ENCODE data around the gene PPP3CA. TPM values are rescaled to one million over a fixed set of nuclear protein-coding genes. Genes with fewer than 3 reads are reported as not detected.

The PPP3CA gene
- total and polyA plus RNA-seq, 9 donors, result 19.4 to 47.9 (median 37.9) TPM

GRCh38 chr4:101355246-101355645 is 7.9 kb upstream of the PPP3CA start:
- no peak for DNase-seq
- WGBS, 3 donors, result 82 to 85% (median 83%) methylated on average over 3 of the region's 3 CpGs
- no peak overlapping the region for H3K27ac ChIP-seq
- H3K36me3 ChIP-seq, result no peaks in the 10 kb centered on the region
- H3K9me3 ChIP-seq, result no peaks in the 10 kb centered on the region
- no peak overlapping the region for H3K4me3 ChIP-seq
- H3K4me1 ChIP-seq (ENCODE audit: insufficient read depth), result peaks cover 10% of the 10 kb centered on the region
- H3K27me3 ChIP-seq, result no peaks in the 10 kb centered on the region
- intact Hi-C loops (cut with DNase I), result no loop called here
- TF ChIP-seq POLR2A (IDR thresholded peaks at IDR 0.05) (no peak), CTCF (IDR thresholded peaks at IDR 0.05) (no peak), EP300 (IDR thresholded peaks at IDR 0.05) (no peak)

GRCh38 chr4:101349801-101350064 is 2.4 kb upstream of the PPP3CA start:
- no peak for DNase-seq
- TF ChIP-seq POLR2A (IDR thresholded peaks at IDR 0.05), result no peak
- TF ChIP-seq CTCF (IDR thresholded peaks at IDR 0.05), result no peak
- TF ChIP-seq EP300 (IDR thresholded peaks at IDR 0.05), result no peak
- no peaks in the 10 kb centered on the region for H3K9me3 ChIP-seq
- no peak overlapping the region for H3K4me3 ChIP-seq
- no peak overlapping the region for H3K27ac ChIP-seq
- H3K4me1 ChIP-seq (ENCODE audit: insufficient read depth), result peaks cover 4% of the 10 kb centered on the region
- H3K27me3 ChIP-seq, result no peaks in the 10 kb centered on the region
- intact Hi-C loops (cut with DNase I), result loop anchor here in 2 of 4 donors (5.0 to 10.0 kb wide), 2 partner anchors 155 to 157 kb away; no protein-coding TSS in a partner anchor
- no peaks in the 10 kb centered on the region for H3K36me3 ChIP-seq
- WGBS, 3 donors, result 88 to 90% (median 90%) methylated on average over 2 of the region's 2 CpGs

- no peaks in the 10 kb centered on the region for H3K36me3 ChIP-seq
- no peaks in the 10 kb centered on the region for H3K27me3 ChIP-seq
- H3K9me3 ChIP-seq, result no peaks in the 10 kb centered on the region
- DNase-seq, result peak; percentile 14 to 69 (median 57)
- H3K27ac ChIP-seq, result no peak overlapping the region
- no peak overlapping the region for H3K4me3 ChIP-seq
- WGBS, 3 donors, result 55 to 65% (median 63%) methylated on average over 5 of the region's 5 CpGs
- TF ChIP-seq POLR2A (IDR thresholded peaks at IDR 0.05) (no peak), CTCF (IDR thresholded peaks at IDR 0.05) (no peak), EP300 (IDR thresholded peaks at IDR 0.05) (no peak)
- intact Hi-C loops (cut with DNase I), result loop anchor here in 2 of 4 donors (5.0 to 10.0 kb wide), 2 partner anchors 154 to 157 kb away; no protein-coding TSS in a partner anchor
- H3K4me1 ChIP-seq (ENCODE audit: insufficient read depth), result peaks cover 4% of the 10 kb centered on the region
These were observed 1.9 kb upstream of the PPP3CA start for GRCh38 chr4:101348995-101349800.

GRCh38 chr4:101348367-101348827 is 1.1 kb upstream of the PPP3CA start:
- H3K27ac ChIP-seq, result peak overlapping the region; percentile 74 to 94

More at GRCh38 chr4:101348367-101348827, 1.1 kb upstream of the PPP3CA start:
- Histone ChIP-seq H3K4me3 (peak overlapping the region; percentile 68), H3K27me3 (no peaks in the 10 kb centered on the region), H3K36me3 (no peaks in the 10 kb centered on the region), H3K4me1 (ENCODE audit: insufficient read depth) (peaks cover 4% of the 10 kb centered on the region), H3K9me3 (no peaks in the 10 kb centered on the region)
- TF ChIP-seq EP300 (IDR thresholded peaks at IDR 0.05), result no peak
- no peak for TF ChIP-seq CTCF (IDR thresholded peaks at IDR 0.05)
- no peak for TF ChIP-seq POLR2A (IDR thresholded peaks at IDR 0.05)
- no peak for DNase-seq
- 11 to 21% (median 19%) methylated on average over 24 of the region's 24 CpGs for WGBS, 3 donors
- intact Hi-C loops (cut with DNase I), result loop anchor here in 2 of 4 donors (5.0 to 10.0 kb wide), 2 partner anchors 154 to 156 kb away; no protein-coding TSS in a partner anchor
